GM12891 (cell line): ENCODE results near the gene HTR4.

Source experiments
- POLR2A ChIP-seq: IDR thresholded peaks from 2 replicates; pipeline ENCODE4 v1.6.1; 2011; ENCODE audit warnings: low read depth, low read length, control low read depth
- POLR2AphosphoS5 ChIP-seq: IDR thresholded peaks from 2 replicates; pipeline ENCODE4 v1.6.1; 2011; ENCODE audit warnings: low read depth, low read length, control low read depth
- SPI1 ChIP-seq: IDR thresholded peaks from 2 replicates; pipeline ENCODE4 v1.6.1; 2011; ENCODE audit warnings: low read depth, low read length, control low read depth
- TAF1 ChIP-seq: IDR thresholded peaks from 2 replicates; pipeline ENCODE4 v1.6.1; 2011; ENCODE audit warnings: low read depth, low read length, control low read depth

DNA sequence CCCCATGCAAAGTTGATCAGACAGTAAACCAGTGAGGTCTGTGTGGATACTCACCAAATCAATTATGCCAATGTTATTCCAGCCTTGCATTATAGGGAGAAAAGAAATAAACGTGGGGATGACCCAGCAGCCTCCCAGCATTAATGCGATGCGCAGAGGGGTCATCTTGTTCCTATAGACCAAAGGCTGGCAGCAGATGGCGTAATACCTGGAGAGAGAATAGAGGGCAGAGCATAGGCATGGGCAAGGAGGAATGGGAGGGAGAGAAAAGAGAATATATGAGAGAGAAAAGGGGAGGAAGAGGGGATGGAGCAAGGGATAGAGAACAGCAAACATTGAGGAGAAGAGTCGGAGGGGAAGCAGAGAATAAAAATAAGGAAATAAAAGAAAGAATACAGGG, 131.2 kb downstream of the HTR4 start:
- TF ChIP-seq SPI1 (no peak), POLR2AphosphoS5 (no peak), POLR2A (no peak), TAF1 (no peak)
